ENCODE data around the gene WDPCP. TPM values are rescaled to one million over a fixed set of nuclear protein-coding genes. Genes with fewer than 3 reads are reported as not detected.
"Not testable (repeated sequence)": the region's sequence is repeated elsewhere in the genome, so short reads cannot be mapped to it uniquely, and the experiment has no call there.

WDPCP gene
- total RNA-seq, 4 donors from 2014 or later, result 15.9 to 18.5 (median 17.4) TPM

GRCh38 chr2:63578767-63579166 lies 9.5 kb downstream of the WDPCP start:
- DNase-seq (ENCODE audit: low spot score) (no peak), ATAC-seq (ENCODE audit: low FRiP score) (no peak)
- TF ChIP-seq, protein P1, sequence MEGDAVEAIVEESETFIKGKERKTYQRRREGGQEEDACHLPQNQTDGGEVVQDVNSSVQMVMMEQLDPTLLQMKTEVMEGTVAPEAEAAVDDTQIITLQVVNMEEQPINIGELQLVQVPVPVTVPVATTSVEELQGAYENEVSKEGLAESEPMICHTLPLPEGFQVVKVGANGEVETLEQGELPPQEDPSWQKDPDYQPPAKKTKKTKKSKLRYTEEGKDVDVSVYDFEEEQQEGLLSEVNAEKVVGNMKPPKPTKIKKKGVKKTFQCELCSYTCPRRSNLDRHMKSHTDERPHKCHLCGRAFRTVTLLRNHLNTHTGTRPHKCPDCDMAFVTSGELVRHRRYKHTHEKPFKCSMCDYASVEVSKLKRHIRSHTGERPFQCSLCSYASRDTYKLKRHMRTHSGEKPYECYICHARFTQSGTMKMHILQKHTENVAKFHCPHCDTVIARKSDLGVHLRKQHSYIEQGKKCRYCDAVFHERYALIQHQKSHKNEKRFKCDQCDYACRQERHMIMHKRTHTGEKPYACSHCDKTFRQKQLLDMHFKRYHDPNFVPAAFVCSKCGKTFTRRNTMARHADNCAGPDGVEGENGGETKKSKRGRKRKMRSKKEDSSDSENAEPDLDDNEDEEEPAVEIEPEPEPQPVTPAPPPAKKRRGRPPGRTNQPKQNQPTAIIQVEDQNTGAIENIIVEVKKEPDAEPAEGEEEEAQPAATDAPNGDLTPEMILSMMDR (IDR thresholded peaks at IDR 0.05), result no peak

GRCh38 chr2:63576546-63576945 lies 11.7 kb downstream of the WDPCP start:
- ATAC-seq (ENCODE audit: low FRiP score), result no peak
- TF ChIP-seq, protein P1 (IDR thresholded peaks at IDR 0.05), result no peak
- DNase-seq (ENCODE audit: low spot score), result no peak

GRCh38 chr2:63573726-63574345 lies 14.4 kb downstream of the WDPCP start:
- DNase-seq (ENCODE audit: low spot score); ATAC-seq (ENCODE audit: low FRiP score): not testable (repeated sequence)

- ATAC-seq (ENCODE audit: low FRiP score); DNase-seq (ENCODE audit: low spot score): not testable (repeated sequence)
Measured at GRCh38 chr2:63573026-63573425, 15.3 kb downstream of the WDPCP start.

- ATAC-seq (ENCODE audit: low FRiP score), result no peak
- TF ChIP-seq, protein P1 (IDR thresholded peaks at IDR 0.05), result no peak
- no peak for DNase-seq (ENCODE audit: low spot score)
Measured at GRCh38 chr2:63572001-63572400, 16.3 kb downstream of the WDPCP start.

DNA sequence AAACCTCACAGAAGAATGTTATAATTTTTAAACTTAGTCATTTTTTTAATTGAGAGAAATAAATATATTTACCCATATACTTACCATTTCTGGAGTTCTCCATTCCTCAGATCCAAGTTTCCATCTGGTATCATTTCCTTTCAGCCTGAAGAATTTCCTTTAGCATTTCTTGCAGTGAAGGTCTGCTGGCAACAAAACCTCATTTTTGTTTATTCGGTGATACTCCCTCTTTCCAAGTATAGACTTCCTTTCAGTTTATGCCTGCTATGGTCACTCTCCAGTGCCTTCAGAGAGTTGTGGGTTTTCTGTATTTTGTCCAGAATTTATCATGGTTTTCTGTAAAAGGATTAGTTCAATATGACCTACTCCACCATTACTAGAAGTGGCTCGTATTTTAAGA lies 17.0 kb downstream of the WDPCP start:
- DNase-seq (ENCODE audit: low spot score) (no peak), ATAC-seq (ENCODE audit: low FRiP score) (no peak)
- TF ChIP-seq, protein P1 (IDR thresholded peaks at IDR 0.05), result no peak

DNA sequence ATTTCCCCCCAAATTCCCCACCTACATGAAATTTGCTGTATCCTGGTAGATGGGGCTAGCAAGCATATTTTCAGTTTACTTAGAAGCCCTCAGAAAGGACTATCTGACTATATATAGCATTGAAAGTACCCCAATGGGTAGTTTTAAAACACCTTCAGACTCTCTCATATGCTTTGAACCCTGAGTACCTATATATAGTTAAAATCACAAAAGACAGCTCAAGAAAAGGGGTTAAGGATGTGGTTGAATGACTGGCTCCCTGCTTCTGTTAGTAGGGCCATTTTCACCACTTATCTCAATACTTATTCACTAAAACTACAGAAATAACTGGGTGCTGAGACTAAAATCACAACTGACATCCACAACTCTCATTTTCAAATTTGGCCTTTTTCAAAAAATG lies 18.5 kb downstream of the WDPCP start:
- no peak for DNase-seq (ENCODE audit: low spot score)
- no peak for ATAC-seq (ENCODE audit: low FRiP score)
- TF ChIP-seq, protein P1 (IDR thresholded peaks at IDR 0.05), result no peak

- no peak for ATAC-seq (ENCODE audit: low FRiP score)
- TF ChIP-seq, protein P1 (IDR thresholded peaks at IDR 0.05), result no peak
- DNase-seq (ENCODE audit: low spot score), result no peak
Measured at GRCh38 chr2:63562751-63563150, 25.5 kb downstream of the WDPCP start.

- not testable (repeated sequence) for DNase-seq (ENCODE audit: low spot score)
Measured at GRCh38 chr2:63558922-63559321, 29.4 kb downstream of the WDPCP start.

DNA sequence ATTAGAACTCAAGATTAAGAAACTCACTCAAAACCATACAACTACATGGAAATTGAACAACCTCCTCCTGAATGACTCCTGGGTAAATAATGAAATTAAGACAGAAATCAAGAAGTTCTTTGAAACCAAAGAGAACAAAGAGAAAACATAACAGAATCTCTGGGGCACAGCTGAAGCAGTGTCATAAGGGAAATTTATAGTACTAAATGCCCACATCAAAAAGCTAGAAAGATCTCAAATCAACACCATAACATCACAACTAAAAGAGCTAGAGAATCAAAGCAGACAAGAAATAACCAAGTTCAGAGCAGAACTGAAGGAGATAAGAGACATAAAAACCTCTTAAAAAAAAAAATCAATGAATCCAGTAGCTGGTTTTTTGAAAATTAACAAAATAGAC lies 30.5 kb downstream of the WDPCP start:
- ATAC-seq (ENCODE audit: low FRiP score); DNase-seq (ENCODE audit: low spot score): not testable (repeated sequence)

More at GRCh38 chr2:63558922-63559321, 29.4 kb downstream of the WDPCP start:
- ATAC-seq (ENCODE audit: low FRiP score), result not testable (repeated sequence)
